ENCODE measurements around the gene TRAF2.

The TRAF2 gene

GRCh38 chr9:136903041-136903554 is 16.8 kb downstream of the TRAF2 start:
- Histone ChIP-seq H3K9me3 (ENCODE audit: control insufficient read depth, low read length) (no peaks in the 10 kb centered on the region), H3K4me3 (ENCODE audit: extremely low read depth, insufficient read depth, low read length, poor library complexity, severe bottlenecking) (no peak overlapping the region), H3K4me1 (ENCODE audit: control insufficient read depth, insufficient read depth, low read length, poor library complexity, severe bottlenecking) (peaks cover 21% of the 10 kb centered on the region), H3K27ac (ENCODE audit: low read depth, low read length, severe bottlenecking) (no peak overlapping the region), H3K36me3 (ENCODE audit: control insufficient read depth, insufficient read depth, low read length) (peaks cover 87% of the 10 kb centered on the region)
- 95 to 97% methylated on average over 8 to 9 of the region's 12 CpGs for WGBS, 2 experiments (ENCODE audit: insufficient coverage in 2 of 2)

- no CpG with 5 or more reads among the region's 4 CpGs for WGBS, 2 experiments (ENCODE audit: insufficient coverage in 2 of 2)
Measured at GRCh38 chr9:136906266-136906665, 19.9 kb downstream of the TRAF2 start.

GRCh38 chr9:136907011-136907914 is 20.9 kb downstream of the TRAF2 start:
- no peaks in the 10 kb centered on the region for H3K9me3 ChIP-seq (ENCODE audit: control insufficient read depth, low read length)
- H3K36me3 ChIP-seq (ENCODE audit: control insufficient read depth, insufficient read depth, low read length): peaks cover 87% of the 10 kb centered on the region
- WGBS, 2 experiments (ENCODE audit: insufficient coverage in 2 of 2): 95 to 97% methylated on average over 25 to 26 of the region's 29 CpGs
- H3K4me3 ChIP-seq (ENCODE audit: extremely low read depth, insufficient read depth, low read length, poor library complexity, severe bottlenecking): no peak overlapping the region
- H3K4me1 ChIP-seq (ENCODE audit: control insufficient read depth, insufficient read depth, low read length, poor library complexity, severe bottlenecking): peaks cover 2% of the 10 kb centered on the region
- no peak overlapping the region for H3K27ac ChIP-seq (ENCODE audit: low read depth, low read length, severe bottlenecking)

More at GRCh38 chr9:136906266-136906665, 19.9 kb downstream of the TRAF2 start:
- Histone ChIP-seq H3K27ac (ENCODE audit: low read depth, low read length, severe bottlenecking) (no peak overlapping the region), H3K4me3 (ENCODE audit: extremely low read depth, insufficient read depth, low read length, poor library complexity, severe bottlenecking) (no peak overlapping the region), H3K9me3 (ENCODE audit: control insufficient read depth, low read length) (no peaks in the 10 kb centered on the region), H3K36me3 (ENCODE audit: control insufficient read depth, insufficient read depth, low read length) (peaks cover 83% of the 10 kb centered on the region), H3K4me1 (ENCODE audit: control insufficient read depth, insufficient read depth, low read length, poor library complexity, severe bottlenecking) (peaks cover 12% of the 10 kb centered on the region)

GRCh38 chr9:136910197-136910900 is 24.0 kb downstream of the TRAF2 start:
- H3K27ac ChIP-seq (ENCODE audit: low read depth, low read length, severe bottlenecking): no peak overlapping the region
- no peaks in the 10 kb centered on the region for H3K9me3 ChIP-seq (ENCODE audit: control insufficient read depth, low read length)
- peaks cover 84% of the 10 kb centered on the region for H3K36me3 ChIP-seq (ENCODE audit: control insufficient read depth, insufficient read depth, low read length)
- WGBS, 2 experiments (ENCODE audit: insufficient coverage in 2 of 2): 97 to 98% methylated on average over 11 of the region's 12 CpGs
- H3K4me1 ChIP-seq (ENCODE audit: control insufficient read depth, insufficient read depth, low read length, poor library complexity, severe bottlenecking): no peaks in the 10 kb centered on the region
- no peak overlapping the region for H3K4me3 ChIP-seq (ENCODE audit: extremely low read depth, insufficient read depth, low read length, poor library complexity, severe bottlenecking)

GRCh38 chr9:136910901-136911245 is 24.6 kb downstream of the TRAF2 start:
- Histone ChIP-seq H3K4me3 (ENCODE audit: extremely low read depth, insufficient read depth, low read length, poor library complexity, severe bottlenecking) (no peak overlapping the region), H3K36me3 (ENCODE audit: control insufficient read depth, insufficient read depth, low read length) (peaks cover 85% of the 10 kb centered on the region), H3K4me1 (ENCODE audit: control insufficient read depth, insufficient read depth, low read length, poor library complexity, severe bottlenecking) (no peaks in the 10 kb centered on the region), H3K9me3 (ENCODE audit: control insufficient read depth, low read length) (no peaks in the 10 kb centered on the region), H3K27ac (ENCODE audit: low read depth, low read length, severe bottlenecking) (no peak overlapping the region)
- 90 to 98% methylated on average over 8 to 9 of the region's 12 CpGs for WGBS, 2 experiments (ENCODE audit: insufficient coverage in 2 of 2)

- 96 to 98% methylated on average over 10 to 15 of the region's 17 CpGs for WGBS, 2 experiments (ENCODE audit: insufficient coverage in 2 of 2)
- Histone ChIP-seq H3K4me3 (ENCODE audit: extremely low read depth, insufficient read depth, low read length, poor library complexity, severe bottlenecking) (no peak overlapping the region), H3K4me1 (ENCODE audit: control insufficient read depth, insufficient read depth, low read length, poor library complexity, severe bottlenecking) (no peaks in the 10 kb centered on the region), H3K27ac (ENCODE audit: low read depth, low read length, severe bottlenecking) (no peak overlapping the region), H3K36me3 (ENCODE audit: control insufficient read depth, insufficient read depth, low read length) (peaks cover 86% of the 10 kb centered on the region), H3K9me3 (ENCODE audit: control insufficient read depth, low read length) (no peaks in the 10 kb centered on the region)
Measured at GRCh38 chr9:136913701-136914438, 27.6 kb downstream of the TRAF2 start.

GRCh38 chr9:136915632-136916329 is 29.5 kb downstream of the TRAF2 start:
- Histone ChIP-seq H3K36me3 (ENCODE audit: control insufficient read depth, insufficient read depth, low read length) (peaks cover 82% of the 10 kb centered on the region), H3K4me3 (ENCODE audit: extremely low read depth, insufficient read depth, low read length, poor library complexity, severe bottlenecking) (no peak overlapping the region), H3K27ac (ENCODE audit: low read depth, low read length, severe bottlenecking) (no peak overlapping the region), H3K9me3 (ENCODE audit: control insufficient read depth, low read length) (no peaks in the 10 kb centered on the region), H3K4me1 (ENCODE audit: control insufficient read depth, insufficient read depth, low read length, poor library complexity, severe bottlenecking) (no peaks in the 10 kb centered on the region)
- WGBS, 2 experiments (ENCODE audit: insufficient coverage in 2 of 2): 90 to 96% methylated on average over 18 to 20 of the region's 21 CpGs

GRCh38 chr9:136916330-136917184 is 30.2 kb downstream of the TRAF2 start:
- peaks cover 84% of the 10 kb centered on the region for H3K36me3 ChIP-seq (ENCODE audit: control insufficient read depth, insufficient read depth, low read length)
- 96% methylated on average over 32 of the region's 32 CpGs for WGBS, 2 experiments (ENCODE audit: insufficient coverage in 2 of 2)

GRCh38 chr9:136917902-136918301 is 31.6 kb downstream of the TRAF2 start:
- 90 to 98% methylated on average over 8 to 11 of the region's 11 CpGs for WGBS, 2 experiments (ENCODE audit: insufficient coverage in 2 of 2)
- H3K4me3 ChIP-seq (ENCODE audit: extremely low read depth, insufficient read depth, low read length, poor library complexity, severe bottlenecking): no peak overlapping the region
- H3K4me1 ChIP-seq (ENCODE audit: control insufficient read depth, insufficient read depth, low read length, poor library complexity, severe bottlenecking): no peaks in the 10 kb centered on the region
- H3K27ac ChIP-seq (ENCODE audit: low read depth, low read length, severe bottlenecking): no peak overlapping the region
- H3K9me3 ChIP-seq (ENCODE audit: control insufficient read depth, low read length): no peaks in the 10 kb centered on the region
- H3K36me3 ChIP-seq (ENCODE audit: control insufficient read depth, insufficient read depth, low read length): peaks cover 86% of the 10 kb centered on the region

More at GRCh38 chr9:136916330-136917184, 30.2 kb downstream of the TRAF2 start:
- H3K27ac ChIP-seq (ENCODE audit: low read depth, low read length, severe bottlenecking): no peak overlapping the region
- H3K4me3 ChIP-seq (ENCODE audit: extremely low read depth, insufficient read depth, low read length, poor library complexity, severe bottlenecking): no peak overlapping the region
- no peaks in the 10 kb centered on the region for H3K4me1 ChIP-seq (ENCODE audit: control insufficient read depth, insufficient read depth, low read length, poor library complexity, severe bottlenecking)
- no peaks in the 10 kb centered on the region for H3K9me3 ChIP-seq (ENCODE audit: control insufficient read depth, low read length)

All from mesodermal cell (in vitro differentiated cells).